ENCODE results near the gene CAPRIN1. TPM values are rescaled to one million over a fixed set of nuclear protein-coding genes. Genes with fewer than 3 reads are reported as not detected.

CAPRIN1 gene
- total RNA-seq, 1 donor from 2014 or later: 97.9 TPM

DNA sequence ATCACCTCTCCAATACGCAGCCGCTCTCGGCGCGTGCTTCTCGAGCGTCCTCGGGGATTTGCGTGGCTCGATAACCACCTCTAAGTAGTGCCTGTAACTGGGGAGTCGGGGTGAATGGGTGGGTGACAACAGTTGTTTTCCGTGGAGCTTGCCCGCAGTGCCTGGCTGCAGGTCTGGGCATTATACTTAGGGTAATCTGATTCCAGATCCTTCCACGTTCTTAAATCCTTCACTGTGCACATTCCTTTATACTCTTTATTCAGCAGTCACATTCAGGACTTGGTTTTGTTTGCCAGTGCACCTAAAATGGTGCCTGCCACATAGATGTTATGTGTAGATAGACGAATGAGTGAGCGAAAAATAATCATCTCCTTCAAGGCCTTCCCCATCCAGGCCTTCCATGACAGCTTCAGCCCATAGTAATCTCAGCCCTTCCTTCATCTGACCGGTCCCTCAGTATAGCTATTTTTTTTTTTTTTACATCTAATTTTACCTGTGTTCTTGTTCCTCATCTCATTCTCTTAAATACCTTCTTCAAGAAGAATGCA, 54.5 kb downstream of the CAPRIN1 start:
- TF ChIP-seq CTCF (IDR thresholded peaks at IDR 0.05; ENCODE audit: insufficient read depth, low read length, severe bottlenecking): no peak
- peak; percentile 14 for DNase-seq (ENCODE audit: low read depth)
- Histone ChIP-seq H3K4me3 (ENCODE audit: low read depth, low read length) (peak overlapping the region; percentile 66), H3K27me3 (ENCODE audit: control insufficient read depth, insufficient read depth, low read length) (no peaks in the 10 kb centered on the region), H3K36me3 (ENCODE audit: control insufficient read depth, insufficient read depth, low read length) (peaks cover 9% of the 10 kb centered on the region)
- FAIRE-seq: no peak

- DNase-seq (ENCODE audit: low read depth) (no peak), FAIRE-seq (no peak)
- H3K27me3 ChIP-seq (ENCODE audit: control insufficient read depth, insufficient read depth, low read length): no peaks in the 10 kb centered on the region
- H3K4me3 ChIP-seq (ENCODE audit: low read depth, low read length): no peak overlapping the region
- peaks cover 27% of the 10 kb centered on the region for H3K36me3 ChIP-seq (ENCODE audit: control insufficient read depth, insufficient read depth, low read length)
- TF ChIP-seq CTCF (IDR thresholded peaks at IDR 0.05; ENCODE audit: insufficient read depth, low read length, severe bottlenecking): no peak
Observed at GRCh38 chr11:34111722-34112270, 60.3 kb downstream of the CAPRIN1 start.

GRCh38 chr11:34114014-34114413, 62.5 kb downstream of the CAPRIN1 start:
- FAIRE-seq (no peak), DNase-seq (ENCODE audit: low read depth) (no peak)
- H3K27me3 ChIP-seq (ENCODE audit: control insufficient read depth, insufficient read depth, low read length): no peaks in the 10 kb centered on the region
- peaks cover 36% of the 10 kb centered on the region for H3K36me3 ChIP-seq (ENCODE audit: control insufficient read depth, insufficient read depth, low read length)
- no peak for TF ChIP-seq CTCF (IDR thresholded peaks at IDR 0.05; ENCODE audit: insufficient read depth, low read length, severe bottlenecking)
- H3K4me3 ChIP-seq (ENCODE audit: low read depth, low read length): no peak overlapping the region

DNA sequence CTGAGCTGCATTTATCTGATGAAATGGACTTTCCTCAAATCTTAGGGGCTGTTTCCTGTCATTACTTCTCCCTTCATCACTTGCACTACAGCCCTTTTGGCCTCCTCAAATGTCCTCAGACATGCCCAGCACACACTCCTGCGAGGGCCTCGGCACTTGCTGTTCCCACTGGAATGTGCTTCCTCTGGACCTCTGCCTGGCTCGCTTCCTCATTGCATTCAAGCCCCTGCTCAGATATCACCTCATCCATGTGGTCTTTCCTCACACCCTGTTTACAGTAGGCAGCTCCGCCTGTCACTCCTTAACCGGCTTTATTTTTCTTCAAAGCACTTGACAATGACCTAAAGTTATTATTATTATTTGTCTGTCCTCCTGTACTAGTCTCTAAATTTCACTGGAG, 62.9 kb downstream of the CAPRIN1 start:
- DNase-seq (ENCODE audit: low read depth): no peak
- no peak for TF ChIP-seq CTCF (IDR thresholded peaks at IDR 0.05; ENCODE audit: insufficient read depth, low read length, severe bottlenecking)
- no peaks in the 10 kb centered on the region for H3K27me3 ChIP-seq (ENCODE audit: control insufficient read depth, insufficient read depth, low read length)
- FAIRE-seq: no peak
- peaks cover 39% of the 10 kb centered on the region for H3K36me3 ChIP-seq (ENCODE audit: control insufficient read depth, insufficient read depth, low read length)
- no peak overlapping the region for H3K4me3 ChIP-seq (ENCODE audit: low read depth, low read length)

DNA sequence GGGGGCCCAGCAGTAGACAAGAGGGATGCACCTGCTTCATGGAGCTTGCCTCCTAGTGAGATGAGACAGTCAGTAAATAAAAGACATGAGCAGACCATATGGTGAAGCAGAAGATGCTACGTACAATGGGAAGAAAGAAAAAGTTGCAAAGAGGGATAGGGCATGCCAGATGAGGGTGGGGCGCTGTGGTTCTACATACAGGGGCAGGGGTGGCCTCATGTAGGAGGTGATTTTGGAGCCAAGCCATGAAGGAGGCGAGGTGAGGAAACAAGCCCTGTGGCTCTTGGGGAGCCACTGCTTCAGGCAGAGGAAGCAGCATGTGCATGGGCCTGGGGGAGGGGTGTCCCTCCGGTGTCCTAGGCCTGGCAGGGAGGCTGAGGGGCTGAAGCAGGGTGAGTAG, 69.1 kb downstream of the CAPRIN1 start:
- DNase-seq (ENCODE audit: low read depth) (no peak), FAIRE-seq (no peak)
- peaks cover 25% of the 10 kb centered on the region for H3K36me3 ChIP-seq (ENCODE audit: control insufficient read depth, insufficient read depth, low read length)

More for the DNA sequence above, 69.1 kb downstream of the CAPRIN1 start:
- Histone ChIP-seq H3K4me3 (ENCODE audit: low read depth, low read length) (no peak overlapping the region), H3K27me3 (ENCODE audit: control insufficient read depth, insufficient read depth, low read length) (no peaks in the 10 kb centered on the region)
- no peak for TF ChIP-seq CTCF (IDR thresholded peaks at IDR 0.05; ENCODE audit: insufficient read depth, low read length, severe bottlenecking)
